ENCODE results near the gene INPP5K. TPM values are rescaled to one million over a fixed set of nuclear protein-coding genes. Genes with fewer than 3 reads are reported as not detected.
"Not testable (repeated sequence)": the region's sequence is repeated elsewhere in the genome, so short reads cannot be mapped to it uniquely, and the experiment has no call there.

INPP5K gene
- total RNA-seq, 4 donors from 2014 or later: 102 to 196 (median 114) TPM

DNA sequence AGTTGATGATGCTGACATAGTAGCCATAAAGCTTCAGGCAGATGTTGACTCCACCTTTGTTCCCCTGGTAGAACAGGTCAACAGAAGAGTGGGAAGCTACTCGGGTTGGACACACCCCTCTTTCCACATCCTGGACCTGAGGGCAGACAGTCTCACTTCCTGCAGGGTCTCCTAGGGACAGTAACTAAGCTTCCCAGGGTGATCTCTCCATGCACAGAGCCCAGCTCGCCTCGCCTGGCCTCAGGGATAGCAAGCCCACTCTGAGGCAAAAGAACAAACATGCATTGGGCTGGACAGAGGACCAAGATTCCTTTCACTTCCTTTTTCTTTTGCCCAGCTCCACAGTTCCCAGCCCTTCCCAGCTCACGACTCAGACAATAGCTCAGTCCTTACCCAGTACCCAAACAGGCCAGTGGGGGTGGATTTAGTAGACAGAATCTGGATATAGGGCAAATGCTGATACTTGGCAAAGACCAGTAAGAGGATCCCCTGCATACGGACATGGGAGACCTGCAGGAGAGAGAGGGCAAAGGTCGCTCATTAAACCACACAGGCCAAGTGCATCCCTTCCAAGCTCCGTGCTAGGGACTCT, 7.0 kb downstream of the INPP5K start:
- Histone ChIP-seq H3K9me3 (no peaks in the 10 kb centered on the region), H3K27ac (no peak overlapping the region), H3K4me1 (peaks cover 29 to 33% of the 10 kb centered on the region in 2 donors), H3K27me3 (no peaks in the 10 kb centered on the region), H3K4me3 (no peak overlapping the region), H3K36me3 (peaks cover 0 to 58% of the 10 kb centered on the region in 2 donors)
- DNase-seq (no peak), ATAC-seq (no peak)
- no peak for TF ChIP-seq POLR2A (IDR thresholded peaks at IDR 0.05)
- TF ChIP-seq, protein P1, sequence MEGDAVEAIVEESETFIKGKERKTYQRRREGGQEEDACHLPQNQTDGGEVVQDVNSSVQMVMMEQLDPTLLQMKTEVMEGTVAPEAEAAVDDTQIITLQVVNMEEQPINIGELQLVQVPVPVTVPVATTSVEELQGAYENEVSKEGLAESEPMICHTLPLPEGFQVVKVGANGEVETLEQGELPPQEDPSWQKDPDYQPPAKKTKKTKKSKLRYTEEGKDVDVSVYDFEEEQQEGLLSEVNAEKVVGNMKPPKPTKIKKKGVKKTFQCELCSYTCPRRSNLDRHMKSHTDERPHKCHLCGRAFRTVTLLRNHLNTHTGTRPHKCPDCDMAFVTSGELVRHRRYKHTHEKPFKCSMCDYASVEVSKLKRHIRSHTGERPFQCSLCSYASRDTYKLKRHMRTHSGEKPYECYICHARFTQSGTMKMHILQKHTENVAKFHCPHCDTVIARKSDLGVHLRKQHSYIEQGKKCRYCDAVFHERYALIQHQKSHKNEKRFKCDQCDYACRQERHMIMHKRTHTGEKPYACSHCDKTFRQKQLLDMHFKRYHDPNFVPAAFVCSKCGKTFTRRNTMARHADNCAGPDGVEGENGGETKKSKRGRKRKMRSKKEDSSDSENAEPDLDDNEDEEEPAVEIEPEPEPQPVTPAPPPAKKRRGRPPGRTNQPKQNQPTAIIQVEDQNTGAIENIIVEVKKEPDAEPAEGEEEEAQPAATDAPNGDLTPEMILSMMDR (IDR thresholded peaks at IDR 0.05 in 4 of 5, conservative IDR thresholded peaks at IDR 0.05 in 1 of 5): no peak
- intact Hi-C loops (cut with DNase I; ENCODE audit: low total_unique reads) (no loop called here), in situ Hi-C loops (cut with MboI; ENCODE audit: low sequenced_read_pairs in 4 of 4) (loop anchor here in 2 of 4 donors (25.0 kb wide), 2 partner anchors 147 to 247 kb away; partner anchors contain the start of gene BHLHA9 (in 1 of the 2))

DNA sequence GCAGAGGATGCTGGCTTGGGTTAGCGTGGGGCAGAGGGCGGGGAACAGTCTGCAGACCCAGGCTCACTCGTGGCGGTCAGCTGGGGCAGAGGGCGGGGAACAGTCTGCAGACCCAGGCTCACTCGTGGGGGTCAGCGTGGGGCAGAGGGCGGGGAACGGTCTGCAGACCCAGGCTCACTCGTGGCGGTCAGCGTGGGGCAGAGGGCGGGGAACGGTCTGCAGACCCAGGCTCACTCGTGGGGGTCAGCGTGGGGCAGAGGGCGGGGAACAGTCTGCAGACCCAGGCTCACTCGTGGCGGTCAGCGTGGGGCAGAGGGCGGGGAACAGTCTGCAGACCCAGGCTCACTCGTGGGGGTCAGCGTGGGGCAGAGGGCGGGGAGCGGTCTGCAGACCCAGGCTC, 7.7 kb downstream of the INPP5K start:
- in situ Hi-C loops (cut with MboI; ENCODE audit: low sequenced_read_pairs in 4 of 4): loop anchor here in 2 of 4 donors (25.0 kb wide), 2 partner anchors 146 to 246 kb away; partner anchors contain the start of gene BHLHA9 (in 1 of the 2)
- H3K27me3 ChIP-seq; intact Hi-C loops (cut with DNase I; ENCODE audit: low total_unique reads); H3K9me3 ChIP-seq; DNase-seq; ATAC-seq; H3K4me3 ChIP-seq; H3K27ac ChIP-seq: not testable (repeated sequence)
- H3K4me1 ChIP-seq: peaks cover 27 to 34% of the 10 kb centered on the region in 2 donors
- H3K36me3 ChIP-seq: peaks cover 0 to 56% of the 10 kb centered on the region in 2 donors

DNA sequence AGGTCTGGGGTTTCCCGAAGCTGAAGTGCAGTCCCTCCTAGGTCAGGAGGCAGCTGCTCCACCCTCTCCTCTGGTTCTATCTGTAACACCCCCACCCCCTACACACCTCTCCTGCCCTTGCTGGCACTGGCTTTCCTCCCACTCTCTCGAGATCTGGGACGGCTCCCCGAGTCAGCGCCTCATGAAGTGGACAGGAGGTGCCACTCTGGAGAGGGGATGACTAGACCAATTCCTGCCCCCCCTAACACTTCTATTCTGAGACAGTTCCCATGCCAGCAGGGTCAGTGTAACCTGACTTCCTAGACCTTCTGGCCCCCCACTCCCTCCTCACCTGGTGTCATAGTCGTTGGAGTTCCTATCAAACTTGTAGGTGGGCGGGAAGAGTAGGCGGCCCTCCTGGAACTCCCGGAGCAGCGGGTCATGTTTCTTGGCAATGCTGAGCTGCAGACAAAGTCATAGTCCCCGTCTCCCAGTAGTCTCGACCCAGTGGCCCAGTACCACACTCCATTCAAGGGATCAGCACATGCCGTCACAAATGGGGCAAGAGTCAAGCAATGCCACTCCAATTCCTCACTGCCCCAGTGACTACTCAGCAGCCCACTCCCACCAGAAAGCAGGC, 9.7 kb downstream of the INPP5K start:
- Histone ChIP-seq H3K4me3 (no peak overlapping the region), H3K27me3 (no peaks in the 10 kb centered on the region), H3K4me1 (peaks cover 18 to 24% of the 10 kb centered on the region in 2 donors), H3K36me3 (peaks cover 0 to 50% of the 10 kb centered on the region in 2 donors), H3K27ac (peak overlapping the region in 1 of 4 donors; percentile 22), H3K9me3 (no peaks in the 10 kb centered on the region)
- intact Hi-C loops (cut with DNase I; ENCODE audit: low total_unique reads) (no loop called here), in situ Hi-C loops (cut with MboI; ENCODE audit: low sequenced_read_pairs in 4 of 4) (loop anchor here in 2 of 4 donors (25.0 kb wide), 2 partner anchors 144 to 244 kb away; partner anchors contain the start of gene BHLHA9 (in 1 of the 2))
- ATAC-seq (peak in 1 of 2 donors; percentile 33), DNase-seq (peak in 1 of 2 donors; percentile 26)
- TF ChIP-seq, protein P1 (IDR thresholded peaks at IDR 0.05 in 4 of 5, conservative IDR thresholded peaks at IDR 0.05 in 1 of 5): no peak
- no peak for TF ChIP-seq POLR2A (IDR thresholded peaks at IDR 0.05)

DNA sequence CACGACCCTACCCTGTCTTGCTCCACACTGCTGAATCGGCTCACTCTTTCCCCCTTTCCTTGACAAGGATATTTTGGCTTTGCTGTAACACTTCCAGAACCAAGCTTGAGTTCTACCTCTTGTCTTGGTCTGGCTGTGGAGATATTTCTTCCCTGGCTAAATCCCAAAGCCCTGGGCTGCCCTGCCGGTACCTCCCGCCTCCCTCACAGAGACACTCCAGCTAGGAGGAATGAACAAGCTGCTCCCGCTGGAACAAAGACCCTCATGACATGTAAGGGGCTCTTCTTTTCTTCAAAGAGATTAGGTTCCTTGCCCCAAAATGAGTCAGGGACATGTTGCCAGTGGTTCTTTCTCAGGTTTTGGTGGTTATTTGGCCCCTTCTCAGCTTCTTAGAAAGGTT, 10.8 kb downstream of the INPP5K start:
- no peak for DNase-seq
- peaks cover 6 to 12% of the 10 kb centered on the region in 2 donors for H3K4me1 ChIP-seq
- H3K27ac ChIP-seq: no peak overlapping the region
- peaks cover 0 to 50% of the 10 kb centered on the region in 2 donors for H3K36me3 ChIP-seq
- TF ChIP-seq, protein P1 (IDR thresholded peaks at IDR 0.05 in 4 of 5, conservative IDR thresholded peaks at IDR 0.05 in 1 of 5): no peak
- TF ChIP-seq POLR2A (IDR thresholded peaks at IDR 0.05): no peak
- intact Hi-C loops (cut with DNase I; ENCODE audit: low total_unique reads): no loop called here
- H3K9me3 ChIP-seq: no peaks in the 10 kb centered on the region
- ATAC-seq: no peak
- H3K27me3 ChIP-seq: no peaks in the 10 kb centered on the region
- no peak overlapping the region for H3K4me3 ChIP-seq
- in situ Hi-C loops (cut with MboI; ENCODE audit: low sequenced_read_pairs in 4 of 4): loop anchor here in 2 of 4 donors (25.0 kb wide), 2 partner anchors 143 to 243 kb away; partner anchors contain the start of gene BHLHA9 (in 1 of the 2)

DNA sequence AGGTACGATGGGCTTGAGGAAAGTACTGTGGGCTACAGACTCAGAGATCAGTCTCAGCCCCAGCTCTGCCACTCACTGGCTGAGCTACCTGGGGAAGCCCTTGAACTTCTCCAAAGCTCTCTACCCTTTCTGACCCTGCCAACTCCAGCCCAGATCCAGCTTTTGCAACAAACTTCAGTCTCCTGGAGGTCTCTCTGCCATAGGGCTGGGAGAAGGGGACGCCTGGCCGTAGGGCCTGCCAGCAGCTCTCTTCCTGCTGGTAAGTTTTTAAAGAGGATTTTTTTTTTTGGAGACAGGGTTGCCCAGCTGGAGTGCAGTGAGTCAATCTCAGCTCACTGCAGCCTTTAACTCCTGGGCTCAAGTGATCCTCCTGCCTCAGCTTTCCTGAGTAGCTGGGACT, 11.5 kb downstream of the INPP5K start:
- no peak overlapping the region for H3K27ac ChIP-seq
- no peaks in the 10 kb centered on the region for H3K9me3 ChIP-seq
- no peak overlapping the region for H3K4me3 ChIP-seq
- DNase-seq (no peak), ATAC-seq (no peak)
- in situ Hi-C loops (cut with MboI; ENCODE audit: low sequenced_read_pairs in 4 of 4) (loop anchor here in 2 of 4 donors (25.0 kb wide), 2 partner anchors 143 to 243 kb away; partner anchors contain the start of gene BHLHA9 (in 1 of the 2)), intact Hi-C loops (cut with DNase I; ENCODE audit: low total_unique reads) (no loop called here)
- H3K4me1 ChIP-seq: peaks cover 0 to 6% of the 10 kb centered on the region in 2 donors
- TF ChIP-seq POLR2A (IDR thresholded peaks at IDR 0.05): no peak
- TF ChIP-seq, protein P1 (IDR thresholded peaks at IDR 0.05 in 4 of 5, conservative IDR thresholded peaks at IDR 0.05 in 1 of 5): no peak
- peaks cover 0 to 49% of the 10 kb centered on the region in 2 donors for H3K36me3 ChIP-seq
- H3K27me3 ChIP-seq: no peaks in the 10 kb centered on the region
